T1000 (cell line): ENCODE results near the gene GPR107.

Source experiments
- DNase-seq: peaks from one replicate; lab custom pipeline; 2025; ENCODE audit warnings: mixed read lengths; lab: John Stamatoyannopoulos, UW

The GPR107 gene

DNA sequence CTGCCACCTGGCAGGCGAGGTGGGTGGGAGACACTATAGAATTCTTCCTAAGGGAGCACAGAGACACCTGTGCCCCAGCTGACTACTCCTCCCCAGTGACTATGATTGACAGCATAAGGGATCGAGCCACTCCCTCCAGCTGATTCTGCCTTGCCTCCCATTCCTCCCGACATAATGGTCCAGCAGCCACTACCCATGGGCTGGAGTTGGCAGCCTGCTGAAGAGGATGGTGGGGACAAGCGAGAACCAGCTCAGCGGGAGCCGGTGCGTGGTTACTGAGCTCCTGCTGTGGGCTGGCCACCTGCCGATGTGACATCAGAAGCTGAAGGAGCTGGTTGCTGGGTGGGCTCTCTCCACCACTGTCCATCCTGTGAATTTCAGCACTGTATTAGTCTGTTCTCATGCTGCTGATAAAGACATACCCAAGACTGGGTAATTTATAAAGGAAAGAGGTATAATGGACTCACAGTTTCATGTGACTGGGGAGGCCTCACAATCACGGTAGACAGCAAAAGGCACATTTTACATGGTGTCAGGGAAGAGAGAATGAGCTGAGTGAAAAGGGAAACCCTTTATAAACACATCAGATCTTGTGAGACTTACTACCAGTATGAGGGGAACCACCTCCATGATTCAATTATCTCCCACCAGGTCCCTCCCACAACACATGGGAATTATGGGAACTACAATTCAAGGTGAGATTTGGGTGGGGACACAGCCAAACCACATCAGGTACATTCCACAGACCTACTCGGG is 106.4 kb downstream of the GPR107 start:
- no peak for DNase-seq

- no peak for DNase-seq
Measured at GRCh38 chr9:130160862-130161470, 107.3 kb downstream of the GPR107 start.

- no peak for DNase-seq
Measured at GRCh38 chr9:130165579-130165978, 111.9 kb downstream of the GPR107 start.

- no peak for DNase-seq
Measured at GRCh38 chr9:130166399-130166798, 112.7 kb downstream of the GPR107 start.

GRCh38 chr9:130167927-130168326 is 114.2 kb downstream of the GPR107 start:
- no peak for DNase-seq

DNA sequence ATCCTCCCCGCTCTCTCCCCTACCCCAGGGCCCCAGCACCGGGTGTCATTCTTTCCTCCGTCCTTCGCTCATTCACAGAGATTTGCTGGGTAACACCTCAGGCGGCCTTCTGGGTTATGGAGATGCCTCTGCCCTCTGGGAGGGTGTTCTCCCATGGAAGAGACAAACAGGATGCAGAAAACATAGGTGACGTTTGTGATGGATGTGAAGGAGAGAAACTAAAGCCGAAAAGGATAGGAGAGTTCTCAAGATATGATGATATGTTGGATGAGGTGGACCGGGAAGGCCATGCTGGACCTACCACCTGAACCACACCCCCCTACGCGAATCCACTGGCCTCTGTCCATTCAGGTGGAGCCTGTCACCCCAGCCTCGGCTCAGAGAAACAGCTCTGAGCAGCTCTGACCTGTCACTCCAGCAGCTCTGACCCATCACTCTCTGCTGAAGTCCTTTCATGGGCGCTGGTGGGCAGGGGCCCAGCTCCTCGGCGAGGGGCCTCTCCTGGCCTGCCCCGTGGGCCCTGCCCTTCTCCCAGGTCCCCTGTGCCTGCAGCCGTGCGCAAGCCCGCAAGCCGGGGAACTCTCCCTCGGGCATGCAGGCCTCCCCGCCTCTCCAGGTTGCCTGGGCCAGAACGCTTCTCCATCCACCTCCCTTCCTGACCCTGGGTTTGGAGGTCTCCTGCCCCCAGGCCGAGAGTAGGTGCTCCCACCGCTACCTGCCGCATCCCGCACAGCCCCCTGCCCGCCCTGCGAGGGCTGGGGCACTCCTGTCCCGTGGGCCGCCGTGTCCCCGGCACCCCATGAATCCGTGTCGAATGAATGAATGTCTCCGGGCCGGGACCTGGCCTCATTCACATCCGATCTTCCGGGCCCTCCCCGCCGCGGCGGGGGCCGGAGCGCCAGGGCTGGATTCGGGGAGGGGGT is 117.8 kb downstream of the GPR107 start:
- DNase-seq, result no peak

GRCh38 chr9:130172161-130172857 is 118.6 kb downstream of the GPR107 start, which contains the start of gene NCS1:
TSS of gene NCS1 (plus strand) at chr9:130172404. CDS start at chr9:130172664, 260 bp downstream.
- DNase-seq, result peak; percentile 30

- DNase-seq, result no peak
Measured at GRCh38 chr9:130172858-130173665, 119.4 kb downstream of the GPR107 start.

GRCh38 chr9:130173666-130173983 is 119.9 kb downstream of the GPR107 start:
- DNase-seq, result no peak

- no peak for DNase-seq
Measured at GRCh38 chr9:130174025-130174424, 120.3 kb downstream of the GPR107 start.

DNA sequence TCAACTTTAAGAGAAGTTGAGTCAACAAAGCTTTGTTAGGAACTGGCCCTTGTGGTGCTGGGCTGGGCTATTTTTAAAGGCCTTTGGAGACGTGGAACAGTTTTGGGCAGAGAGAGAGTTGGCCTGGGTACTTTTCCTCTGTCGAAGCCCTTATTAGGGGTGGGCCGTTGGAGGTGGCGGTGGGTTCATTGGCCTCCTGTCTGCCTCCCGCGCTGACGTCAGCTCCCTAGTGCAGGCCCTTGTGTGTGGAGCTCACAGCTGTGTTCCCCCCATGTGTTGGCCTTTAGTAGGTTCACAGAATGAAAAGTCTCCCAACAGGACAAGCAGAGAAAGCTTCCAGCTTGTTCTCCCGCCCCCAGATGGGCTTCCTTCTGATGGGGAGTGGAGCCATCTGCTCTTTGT is 121.2 kb downstream of the GPR107 start:
- DNase-seq, result no peak

GRCh38 chr9:130175355-130175754 is 121.6 kb downstream of the GPR107 start:
- no peak for DNase-seq

- no peak for DNase-seq
Measured at GRCh38 chr9:130176760-130177159, 123.1 kb downstream of the GPR107 start.

- DNase-seq, result no peak
Measured at GRCh38 chr9:130177898-130178805, 124.4 kb downstream of the GPR107 start.

GRCh38 chr9:130179331-130179907 is 125.7 kb downstream of the GPR107 start:
- DNase-seq, result no peak

DNA sequence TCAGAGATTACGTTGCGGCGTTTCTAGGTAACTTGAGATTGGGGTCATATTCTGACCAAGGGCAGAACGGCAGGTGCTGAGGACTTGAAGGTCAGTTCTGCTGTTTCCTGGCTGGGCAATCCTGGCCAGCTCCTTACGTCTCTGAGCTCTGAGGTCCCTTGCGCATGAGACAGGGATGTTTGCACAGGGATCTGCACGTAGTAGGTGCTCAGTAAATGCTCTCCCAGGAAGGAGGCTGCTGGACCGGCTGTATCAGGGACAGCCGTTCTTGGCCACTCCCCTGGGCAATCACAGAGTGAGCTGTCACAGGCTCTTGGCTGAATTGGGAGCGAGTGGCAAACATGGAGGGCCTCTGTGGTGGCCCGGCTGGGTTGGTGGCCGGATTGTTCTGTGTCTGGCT is 126.8 kb downstream of the GPR107 start:
- no peak for DNase-seq

DNA sequence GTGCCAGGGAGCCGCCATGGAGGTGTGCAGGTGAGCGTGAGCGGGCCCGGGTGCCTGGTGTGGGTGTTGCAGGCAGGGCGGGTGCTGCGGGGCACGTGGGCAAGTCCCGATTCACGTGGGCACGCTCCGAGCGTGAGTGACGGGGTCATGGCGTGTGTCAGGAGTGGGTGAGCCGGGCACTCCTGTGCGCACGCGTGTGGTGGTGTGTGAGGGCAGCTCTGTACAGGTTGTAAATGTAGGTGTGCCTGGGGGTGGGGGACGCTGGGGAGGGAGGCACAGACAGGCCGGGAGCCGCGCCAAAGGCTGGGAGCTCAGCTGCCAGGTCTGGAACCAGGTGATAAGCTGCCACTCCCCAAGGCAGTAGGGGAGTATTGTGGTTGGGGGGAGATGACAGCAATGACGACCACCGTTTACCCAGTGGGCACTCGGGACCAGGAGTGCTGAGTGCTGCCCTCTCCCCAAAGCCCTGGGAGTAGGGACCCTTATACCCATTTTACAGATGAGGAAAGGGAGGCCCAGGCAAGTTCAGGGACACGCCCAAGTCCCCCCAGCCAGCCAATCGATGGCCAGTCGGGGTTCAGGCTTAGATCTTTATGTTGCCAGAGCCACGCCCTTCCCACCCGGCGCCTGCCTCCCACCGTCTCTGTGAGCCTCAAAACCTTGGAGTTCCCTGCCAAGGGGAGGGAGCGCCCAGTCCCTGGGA is 128.1 kb downstream of the GPR107 start:
- DNase-seq, result no peak

DNA sequence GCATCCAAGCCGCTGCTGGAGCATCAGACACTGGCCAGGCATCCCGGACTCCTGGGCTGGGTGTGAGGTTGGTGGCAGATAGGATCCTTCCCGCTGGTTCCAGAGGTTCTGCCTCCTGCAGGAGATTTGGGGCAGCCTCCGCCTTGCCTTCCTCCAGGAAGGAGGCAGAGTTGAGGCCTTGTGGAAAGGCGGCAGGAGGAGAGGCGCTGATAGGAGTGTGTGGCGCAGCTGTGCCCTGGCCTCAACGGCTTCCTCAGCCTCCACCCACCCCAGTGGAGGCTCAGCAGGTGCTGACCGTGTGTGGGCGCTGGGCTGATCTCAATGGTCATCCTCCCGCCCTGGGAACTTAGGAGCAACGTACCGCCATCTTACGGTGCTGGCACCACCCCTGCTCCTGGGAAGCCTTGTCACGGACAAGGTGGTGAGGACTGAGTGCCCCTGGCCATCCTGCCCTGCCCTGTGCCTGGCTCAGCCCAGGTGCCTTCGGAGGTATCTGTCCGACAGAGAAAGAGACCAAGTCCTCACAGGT is 128.7 kb downstream of the GPR107 start:
- no peak for DNase-seq
